ENCODE results near the gene ABCA3.

ABCA3 gene

DNA sequence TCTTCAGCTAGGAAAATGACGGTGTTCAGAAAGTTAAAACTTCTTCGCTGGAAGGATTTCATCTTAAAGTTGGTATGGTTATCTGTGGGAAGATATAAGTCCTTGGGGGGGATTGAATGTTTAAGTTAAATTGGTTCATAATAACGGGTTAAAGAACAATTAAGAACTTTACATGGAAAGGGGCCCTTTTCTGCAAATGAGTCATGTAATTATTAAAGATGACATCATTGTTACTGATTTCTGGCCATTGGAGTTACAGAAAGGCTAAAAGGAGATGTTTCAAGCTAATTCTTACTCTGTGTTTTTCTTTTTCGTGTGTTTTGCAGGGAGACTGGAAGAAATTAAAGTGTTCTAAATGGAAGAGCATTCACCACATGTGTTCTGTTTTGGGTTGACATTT is 20.6 kb upstream of the ABCA3 start:
- Mint-ChIP-seq H3K4me1 (peaks cover 22% of the 10 kb centered on the region), H3K36me3 (ENCODE audit: low read depth) (no peaks in the 10 kb centered on the region), H3K4me3 (no peak overlapping the region), H3K9me3 (peaks cover 10% of the 10 kb centered on the region), H3K27me3 (ENCODE audit: low read depth) (peaks cover 24% of the 10 kb centered on the region), H3K27ac (no peak overlapping the region)
- TF ChIP-seq, protein P1, sequence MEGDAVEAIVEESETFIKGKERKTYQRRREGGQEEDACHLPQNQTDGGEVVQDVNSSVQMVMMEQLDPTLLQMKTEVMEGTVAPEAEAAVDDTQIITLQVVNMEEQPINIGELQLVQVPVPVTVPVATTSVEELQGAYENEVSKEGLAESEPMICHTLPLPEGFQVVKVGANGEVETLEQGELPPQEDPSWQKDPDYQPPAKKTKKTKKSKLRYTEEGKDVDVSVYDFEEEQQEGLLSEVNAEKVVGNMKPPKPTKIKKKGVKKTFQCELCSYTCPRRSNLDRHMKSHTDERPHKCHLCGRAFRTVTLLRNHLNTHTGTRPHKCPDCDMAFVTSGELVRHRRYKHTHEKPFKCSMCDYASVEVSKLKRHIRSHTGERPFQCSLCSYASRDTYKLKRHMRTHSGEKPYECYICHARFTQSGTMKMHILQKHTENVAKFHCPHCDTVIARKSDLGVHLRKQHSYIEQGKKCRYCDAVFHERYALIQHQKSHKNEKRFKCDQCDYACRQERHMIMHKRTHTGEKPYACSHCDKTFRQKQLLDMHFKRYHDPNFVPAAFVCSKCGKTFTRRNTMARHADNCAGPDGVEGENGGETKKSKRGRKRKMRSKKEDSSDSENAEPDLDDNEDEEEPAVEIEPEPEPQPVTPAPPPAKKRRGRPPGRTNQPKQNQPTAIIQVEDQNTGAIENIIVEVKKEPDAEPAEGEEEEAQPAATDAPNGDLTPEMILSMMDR (IDR thresholded peaks at IDR 0.05; ENCODE audit: unreplicated experiment in 3 of 3) = no peak

- TF ChIP-seq, protein P1 (IDR thresholded peaks at IDR 0.05; ENCODE audit: unreplicated experiment in 3 of 3) = no peak
- Mint-ChIP-seq H3K27me3 (ENCODE audit: low read depth) (peaks cover 32% of the 10 kb centered on the region), H3K4me1 (peaks cover 10% of the 10 kb centered on the region), H3K36me3 (ENCODE audit: low read depth) (no peaks in the 10 kb centered on the region), H3K27ac (no peak overlapping the region), H3K4me3 (no peak overlapping the region), H3K9me3 (peaks cover 10% of the 10 kb centered on the region)
These were observed 19.4 kb upstream of the ABCA3 start for GRCh38 chr16:2359919-2360318.

DNA sequence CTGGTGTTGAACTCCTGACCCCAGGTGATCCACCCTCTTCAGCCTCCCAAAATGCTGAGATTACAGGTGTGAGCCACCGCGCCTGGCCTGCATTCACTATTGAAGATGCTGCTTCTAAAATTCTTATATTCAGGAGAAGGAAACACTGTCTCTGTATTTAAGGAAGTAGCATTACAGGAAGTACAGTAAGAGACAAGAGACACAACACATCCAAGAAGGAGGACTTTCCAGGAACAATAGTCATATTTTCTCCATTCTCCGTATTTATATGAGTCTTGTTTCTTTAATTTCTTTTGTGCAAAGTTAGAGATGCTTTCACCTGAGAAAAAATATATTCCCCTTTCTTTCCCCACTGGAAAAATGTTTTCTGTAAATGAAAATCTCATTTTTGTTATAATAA is 18.3 kb upstream of the ABCA3 start:
- peaks cover 10% of the 10 kb centered on the region for H3K9me3 Mint-ChIP-seq
- TF ChIP-seq, protein P1 (IDR thresholded peaks at IDR 0.05; ENCODE audit: unreplicated experiment in 3 of 3) = no peak
- H3K4me3 Mint-ChIP-seq = no peak overlapping the region
- H3K36me3 Mint-ChIP-seq (ENCODE audit: low read depth) = no peaks in the 10 kb centered on the region
- no peaks in the 10 kb centered on the region for H3K4me1 Mint-ChIP-seq
- peaks cover 40% of the 10 kb centered on the region for H3K27me3 Mint-ChIP-seq (ENCODE audit: low read depth)
- no peak overlapping the region for H3K27ac Mint-ChIP-seq

GRCh38 chr16:2357331-2357730 is 16.8 kb upstream of the ABCA3 start:
- no peak overlapping the region for H3K4me3 Mint-ChIP-seq
- no peaks in the 10 kb centered on the region for H3K36me3 Mint-ChIP-seq (ENCODE audit: low read depth)
- H3K4me1 Mint-ChIP-seq = no peaks in the 10 kb centered on the region
- TF ChIP-seq, protein P1 (IDR thresholded peaks at IDR 0.05; ENCODE audit: unreplicated experiment in 3 of 3) = no peak
- H3K27ac Mint-ChIP-seq = no peak overlapping the region
- H3K27me3 Mint-ChIP-seq (ENCODE audit: low read depth) = peaks cover 51% of the 10 kb centered on the region
- H3K9me3 Mint-ChIP-seq = peaks cover 10% of the 10 kb centered on the region

DNA sequence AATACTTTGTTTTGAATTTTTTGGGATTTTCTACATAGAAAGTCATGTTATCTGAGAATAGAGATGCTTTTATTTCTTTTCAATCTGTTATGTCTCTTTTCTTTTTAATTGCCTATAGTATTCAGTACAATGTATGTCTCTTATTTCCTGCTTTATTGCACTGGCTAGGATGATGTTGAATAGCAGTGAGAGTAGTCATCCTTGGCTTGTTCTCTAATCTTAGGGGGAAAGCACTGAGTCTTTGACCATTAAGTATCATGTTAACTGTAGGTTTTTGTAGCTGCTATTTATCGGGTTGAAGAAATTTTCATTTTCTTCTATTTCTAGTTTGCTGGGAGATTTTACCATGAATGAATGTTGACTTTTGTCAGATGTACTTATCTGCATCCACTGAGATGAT is 10.0 kb upstream of the ABCA3 start:
- TF ChIP-seq, protein P1 (IDR thresholded peaks at IDR 0.05; ENCODE audit: unreplicated experiment in 3 of 3) = no peak
- H3K4me1 Mint-ChIP-seq = no peaks in the 10 kb centered on the region
- H3K36me3 Mint-ChIP-seq (ENCODE audit: low read depth) = no peaks in the 10 kb centered on the region
- no peak overlapping the region for H3K27ac Mint-ChIP-seq
- peaks cover 45% of the 10 kb centered on the region for H3K27me3 Mint-ChIP-seq (ENCODE audit: low read depth)
- no peak overlapping the region for H3K4me3 Mint-ChIP-seq
- H3K9me3 Mint-ChIP-seq = no peaks in the 10 kb centered on the region

DNA sequence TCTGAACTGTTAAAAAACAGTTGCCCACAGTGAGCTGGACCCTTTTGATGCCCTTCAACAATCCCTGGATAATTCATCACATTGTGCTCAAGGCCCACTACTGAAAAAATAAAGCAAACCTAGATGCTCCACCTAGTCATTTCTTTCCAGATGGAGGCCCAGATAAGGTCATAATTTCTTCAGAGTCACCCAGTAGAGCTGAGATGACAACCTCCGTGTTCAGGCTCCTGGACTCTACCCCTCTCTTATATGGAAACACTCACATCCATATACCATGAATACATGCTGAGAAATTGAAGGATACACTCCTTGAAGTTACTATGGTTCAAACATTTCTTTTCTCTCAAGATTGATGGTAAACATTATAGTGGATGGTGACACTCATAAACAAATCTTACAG is 2.7 kb upstream of the ABCA3 start:
- Mint-ChIP-seq H3K4me3 (peak overlapping the region in 2 of 3 experiments; percentile 6 to 11), H3K36me3 (ENCODE audit: low read depth) (no peaks in the 10 kb centered on the region), H3K4me1 (peaks cover 8% of the 10 kb centered on the region), H3K27me3 (ENCODE audit: low read depth) (peaks cover 61% of the 10 kb centered on the region), H3K27ac (no peak overlapping the region), H3K9me3 (no peaks in the 10 kb centered on the region)
- TF ChIP-seq, protein P1 (IDR thresholded peaks at IDR 0.05; ENCODE audit: unreplicated experiment in 3 of 3) = no peak
